Chondrocyte (in vitro differentiated cells): ENCODE results near the gene DSPP. TPM values are rescaled to one million over a fixed set of nuclear protein-coding genes. Genes with fewer than 3 reads are reported as not detected.

ENCODE experiments used
- DNase-seq: peaks from one replicate; pipeline ENCODE4 v3.0.0; 2021; ENCODE audit warnings: mixed read lengths, low spot score
- H3K27ac Mint-ChIP-seq: one replicate; pipeline ENCODE4 v1.8.0; 2021; ENCODE audit warnings: mild to moderate bottlenecking, moderate library complexity, mixed read lengths; ENCODE audit not compliant: unreplicated experiment
- H3K27me3 Mint-ChIP-seq: 2 replicates; pipeline ENCODE4 v1.8.0; 2021; ENCODE audit warnings: low read depth, mixed read lengths
- H3K36me3 Mint-ChIP-seq: 2 replicates; pipeline ENCODE4 v1.8.0; 2021; ENCODE audit warnings: low read depth, mixed read lengths
- H3K4me1 Mint-ChIP-seq: 2 replicates; pipeline ENCODE4 v1.8.0; 2021; ENCODE audit warnings: low read depth, mild to moderate bottlenecking, mixed read lengths
- H3K4me3 Mint-ChIP-seq: one replicate; pipeline ENCODE4 v1.8.0; 2021; ENCODE audit warnings: mild to moderate bottlenecking, moderate library complexity, mixed read lengths; ENCODE audit not compliant: unreplicated experiment
- H3K9me3 Mint-ChIP-seq: 2 replicates; pipeline ENCODE4 v1.8.0; 2021; ENCODE audit warnings: low read depth, mixed read lengths
- CTCF ChIP-seq: fragments of 200-600 bp; sonication (generic); IDR thresholded peaks from 2 replicates; pipeline ENCODE4 v1.5.0; 2021; ENCODE audit warnings: antibody characterized with exemption, mild to moderate bottlenecking, moderate library complexity
- total RNA-seq: library from RNA; stranded (reverse); gene quantifications from 3 replicates; pipeline ENCODE4 v1.2.1, GENCODE V29; 2021

DSPP gene
- total RNA-seq, 1 donor from 2014 or later: not detected

DNA sequence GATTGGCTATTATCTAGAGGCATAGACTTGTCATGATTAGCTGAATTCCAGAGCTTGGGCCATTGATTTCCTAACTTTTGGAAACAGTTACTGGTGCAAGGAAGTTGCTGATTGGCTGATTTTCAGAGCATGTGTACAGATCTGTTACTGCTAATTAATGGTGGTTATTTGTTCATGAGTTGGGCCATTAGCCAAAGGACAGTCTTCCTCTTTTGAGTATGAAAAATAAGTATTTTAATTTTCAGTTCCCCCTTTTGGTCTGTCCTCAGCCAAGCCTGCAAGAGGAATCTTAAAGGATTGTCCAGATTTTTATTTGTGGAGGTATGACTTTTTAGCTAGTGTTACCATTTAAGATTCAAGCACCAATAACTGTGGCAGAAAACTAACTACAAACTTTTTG is 7.0 kb upstream of the DSPP start:
- H3K9me3 Mint-ChIP-seq: peaks cover 25% of the 10 kb centered on the region
- H3K27ac Mint-ChIP-seq: no peak overlapping the region
- no peaks in the 10 kb centered on the region for H3K4me1 Mint-ChIP-seq
- no peak overlapping the region for H3K4me3 Mint-ChIP-seq
- H3K36me3 Mint-ChIP-seq: peaks cover 3% of the 10 kb centered on the region
- TF ChIP-seq CTCF: no peak
- H3K27me3 Mint-ChIP-seq: peaks cover 2% of the 10 kb centered on the region
- no peak for DNase-seq

DNA sequence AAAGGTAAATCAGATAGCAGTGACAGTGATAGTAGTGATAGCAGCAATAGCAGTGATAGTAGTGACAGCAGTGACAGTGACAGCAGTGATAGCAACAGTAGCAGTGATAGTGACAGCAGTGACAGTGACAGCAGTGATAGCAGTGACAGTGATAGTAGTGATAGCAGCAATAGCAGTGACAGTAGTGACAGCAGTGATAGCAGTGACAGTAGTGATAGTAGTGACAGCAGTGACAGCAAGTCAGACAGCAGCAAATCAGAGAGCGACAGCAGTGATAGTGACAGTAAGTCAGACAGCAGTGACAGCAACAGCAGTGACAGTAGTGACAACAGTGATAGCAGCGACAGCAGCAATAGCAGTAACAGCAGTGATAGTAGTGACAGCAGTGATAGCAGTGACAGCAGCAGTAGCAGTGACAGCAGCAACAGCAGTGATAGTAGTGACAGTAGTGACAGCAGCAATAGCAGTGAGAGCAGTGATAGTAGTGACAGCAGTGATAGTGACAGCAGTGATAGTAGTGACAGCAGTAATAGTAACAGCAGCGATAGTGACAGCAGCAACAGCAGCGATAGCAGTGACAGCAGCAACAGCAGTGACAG is 6.1 kb downstream of the DSPP start:
- DNase-seq: no peak
- H3K4me1 Mint-ChIP-seq: no peaks in the 10 kb centered on the region
- no peak overlapping the region for H3K27ac Mint-ChIP-seq
- TF ChIP-seq CTCF: no peak
- H3K27me3 Mint-ChIP-seq: peaks cover 11% of the 10 kb centered on the region
- H3K4me3 Mint-ChIP-seq: no peak overlapping the region
- H3K9me3 Mint-ChIP-seq: no peaks in the 10 kb centered on the region
- H3K36me3 Mint-ChIP-seq: no peaks in the 10 kb centered on the region

DNA sequence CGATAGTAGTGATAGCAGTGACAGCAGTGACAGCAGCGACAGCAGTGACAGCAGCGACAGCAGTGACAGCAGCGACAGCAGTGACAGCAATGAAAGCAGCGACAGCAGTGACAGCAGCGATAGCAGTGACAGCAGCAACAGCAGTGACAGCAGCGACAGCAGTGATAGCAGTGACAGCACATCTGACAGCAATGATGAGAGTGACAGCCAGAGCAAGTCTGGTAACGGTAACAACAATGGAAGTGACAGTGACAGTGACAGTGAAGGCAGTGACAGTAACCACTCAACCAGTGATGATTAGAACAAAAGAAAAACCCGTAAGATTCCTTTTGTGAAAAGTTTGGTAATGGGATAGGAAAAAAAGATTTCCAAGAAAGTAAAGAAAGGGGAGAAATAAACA is 7.9 kb downstream of the DSPP start:
- no peaks in the 10 kb centered on the region for H3K36me3 Mint-ChIP-seq
- H3K9me3 Mint-ChIP-seq: no peaks in the 10 kb centered on the region
- H3K4me1 Mint-ChIP-seq: no peaks in the 10 kb centered on the region
- no peak overlapping the region for H3K4me3 Mint-ChIP-seq
- peaks cover 21% of the 10 kb centered on the region for H3K27me3 Mint-ChIP-seq
- TF ChIP-seq CTCF: no peak
- no peak for DNase-seq
- H3K27ac Mint-ChIP-seq: no peak overlapping the region

- no peak overlapping the region for H3K4me3 Mint-ChIP-seq
- H3K27me3 Mint-ChIP-seq: peaks cover 23% of the 10 kb centered on the region
- H3K9me3 Mint-ChIP-seq: no peaks in the 10 kb centered on the region
- TF ChIP-seq CTCF: no peak
- no peak overlapping the region for H3K27ac Mint-ChIP-seq
- DNase-seq: no peak
- H3K36me3 Mint-ChIP-seq: no peaks in the 10 kb centered on the region
- H3K4me1 Mint-ChIP-seq: no peaks in the 10 kb centered on the region
Observed at GRCh38 chr4:87620086-87620485, 11.8 kb downstream of the DSPP start.

DNA sequence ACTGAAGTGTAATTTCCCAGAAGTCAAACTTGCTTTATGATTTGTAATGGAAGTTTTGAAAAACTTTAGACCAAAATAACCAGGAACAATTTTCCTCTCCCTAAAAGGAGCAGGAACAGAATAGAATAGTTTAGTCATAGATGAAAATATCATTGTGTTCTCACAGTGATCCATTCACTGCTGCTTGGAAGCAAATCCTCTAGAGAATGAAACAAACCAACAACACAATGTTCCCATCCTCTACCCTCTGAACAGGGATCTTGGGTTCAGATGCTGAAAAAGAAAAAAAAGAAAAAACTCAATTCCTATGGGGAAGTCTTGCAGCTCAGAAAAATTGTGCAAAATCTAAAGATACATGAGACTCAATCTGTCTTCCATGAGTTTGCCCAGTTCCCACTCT is 12.2 kb downstream of the DSPP start:
- Mint-ChIP-seq H3K27me3 (peaks cover 23% of the 10 kb centered on the region), H3K4me1 (no peaks in the 10 kb centered on the region), H3K4me3 (no peak overlapping the region), H3K27ac (no peak overlapping the region), H3K36me3 (no peaks in the 10 kb centered on the region), H3K9me3 (no peaks in the 10 kb centered on the region)
- no peak for TF ChIP-seq CTCF
- DNase-seq: no peak
